HG03442 (cell line): ENCODE measurements around the gene LRBA.
"Not testable (repeated sequence)": the region's sequence is repeated elsewhere in the genome, so short reads cannot be mapped to it uniquely, and the experiment has no call there.

ENCODE experiments used
- ATAC-seq: cut with Tn5 transposase; IDR thresholded peaks from one replicate; pipeline ENCODE4 v1.9.1; 2021; ENCODE audit warnings: mild to moderate bottlenecking, moderate library complexity; ENCODE audit not compliant: unreplicated experiment

Gene LRBA

DNA sequence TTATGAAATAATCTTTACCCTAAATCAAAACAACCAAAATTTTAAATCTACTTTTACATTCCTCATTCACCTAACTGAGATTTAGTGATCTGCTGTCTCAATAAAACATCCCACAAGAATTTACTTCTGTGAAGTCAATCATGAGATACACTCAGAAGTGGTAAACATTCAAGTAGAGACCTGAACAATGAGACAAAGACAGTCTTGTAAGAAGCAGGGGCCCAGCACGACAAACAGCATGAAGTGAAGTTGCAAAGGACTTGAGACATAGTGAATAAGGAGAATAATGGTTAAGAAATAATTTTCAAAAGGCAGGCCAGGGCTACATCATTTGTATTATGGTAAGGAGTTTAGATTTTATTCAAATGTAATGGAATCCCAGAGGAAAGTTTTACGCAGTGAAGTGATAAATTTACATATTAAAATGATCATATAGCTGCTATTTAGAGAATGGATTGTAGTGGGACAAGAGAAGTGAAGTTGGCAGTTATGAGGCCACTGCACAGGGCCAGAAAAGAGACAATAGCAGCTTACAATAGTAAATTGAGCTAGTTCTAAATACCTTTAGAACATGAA is 331.2 kb downstream of the LRBA start:
- no peak for ATAC-seq

DNA sequence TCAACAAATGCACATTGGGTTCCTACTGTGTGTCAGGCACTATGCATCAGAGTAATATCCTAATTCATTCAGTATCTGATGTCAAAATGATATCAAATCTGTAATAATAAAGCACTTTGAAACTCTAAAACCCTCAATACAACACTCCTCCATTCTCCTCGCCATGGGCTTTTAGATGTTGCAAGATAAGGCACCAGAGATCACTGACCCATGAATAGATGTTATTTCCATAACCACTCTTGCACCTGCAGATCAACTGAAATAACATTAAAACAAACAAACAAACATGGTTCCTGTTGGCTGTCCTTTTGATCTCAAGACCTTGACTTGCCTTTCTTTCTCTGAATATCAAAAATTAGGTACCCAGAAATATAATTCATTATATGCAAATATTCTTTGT is 333.0 kb downstream of the LRBA start:
- no peak for ATAC-seq

DNA sequence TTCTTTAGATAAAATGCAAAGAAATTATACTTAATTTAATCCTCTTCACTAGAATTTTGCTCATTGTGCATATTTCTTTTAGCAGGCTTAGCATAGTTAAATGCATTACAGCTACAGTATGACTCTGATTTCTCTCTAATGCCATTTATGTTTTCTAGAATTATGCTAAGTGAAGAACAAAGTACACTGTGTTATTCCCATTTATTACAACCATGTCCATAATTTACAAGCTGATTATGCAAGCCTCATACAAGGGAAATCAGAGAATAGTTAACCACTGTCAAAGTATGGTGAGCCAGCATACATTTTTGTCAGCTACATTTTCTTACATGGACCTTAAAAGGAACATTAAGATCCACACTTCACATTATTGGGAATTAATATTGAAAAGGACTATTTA is 334.0 kb downstream of the LRBA start:
- no peak for ATAC-seq

DNA sequence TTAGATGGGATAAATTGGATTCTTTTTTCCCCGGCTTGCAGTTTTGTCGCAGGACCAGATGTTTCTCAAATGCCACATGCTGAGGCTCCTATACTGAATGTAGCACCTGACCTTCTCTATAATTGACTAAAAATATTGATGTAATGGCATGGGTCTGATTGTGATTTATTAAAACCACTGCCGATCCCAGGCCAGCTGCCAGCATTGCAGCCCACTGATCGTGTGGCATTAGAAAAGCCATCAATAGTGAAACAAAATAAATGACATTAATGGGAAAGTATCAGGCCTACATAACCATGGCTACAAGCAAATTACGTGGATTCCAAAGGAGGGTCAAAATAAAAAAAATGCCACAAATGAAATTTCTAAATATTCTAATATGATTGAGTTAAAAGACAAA is 334.4 kb downstream of the LRBA start:
- ATAC-seq, result no peak

DNA sequence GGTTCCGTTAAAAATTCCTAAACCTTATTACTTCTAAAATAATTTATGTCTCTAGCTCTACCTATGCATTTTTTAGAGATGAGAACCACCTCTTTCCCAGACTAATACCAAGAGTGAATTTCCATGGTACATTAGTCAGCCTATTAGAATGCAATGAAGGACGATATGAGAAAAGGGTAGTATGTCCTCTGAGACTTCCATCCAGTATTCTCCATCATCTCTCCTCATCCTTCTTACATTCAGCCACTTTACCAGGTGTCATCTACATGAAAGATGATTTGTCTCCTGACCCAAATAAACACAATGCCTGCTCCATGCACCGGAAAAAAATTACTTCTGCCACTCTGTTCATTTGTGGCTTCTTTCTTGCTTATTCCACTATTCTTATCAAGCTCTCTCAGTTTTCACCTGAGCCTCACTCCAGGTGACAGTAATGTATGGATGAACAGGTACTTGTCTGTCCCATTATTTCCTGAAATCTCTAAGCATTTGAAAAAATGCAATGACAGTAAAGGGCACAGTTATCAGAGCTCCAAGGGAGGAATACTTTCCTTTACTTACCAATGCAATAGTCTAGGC is 335.2 kb downstream of the LRBA start:
- no peak for ATAC-seq

DNA sequence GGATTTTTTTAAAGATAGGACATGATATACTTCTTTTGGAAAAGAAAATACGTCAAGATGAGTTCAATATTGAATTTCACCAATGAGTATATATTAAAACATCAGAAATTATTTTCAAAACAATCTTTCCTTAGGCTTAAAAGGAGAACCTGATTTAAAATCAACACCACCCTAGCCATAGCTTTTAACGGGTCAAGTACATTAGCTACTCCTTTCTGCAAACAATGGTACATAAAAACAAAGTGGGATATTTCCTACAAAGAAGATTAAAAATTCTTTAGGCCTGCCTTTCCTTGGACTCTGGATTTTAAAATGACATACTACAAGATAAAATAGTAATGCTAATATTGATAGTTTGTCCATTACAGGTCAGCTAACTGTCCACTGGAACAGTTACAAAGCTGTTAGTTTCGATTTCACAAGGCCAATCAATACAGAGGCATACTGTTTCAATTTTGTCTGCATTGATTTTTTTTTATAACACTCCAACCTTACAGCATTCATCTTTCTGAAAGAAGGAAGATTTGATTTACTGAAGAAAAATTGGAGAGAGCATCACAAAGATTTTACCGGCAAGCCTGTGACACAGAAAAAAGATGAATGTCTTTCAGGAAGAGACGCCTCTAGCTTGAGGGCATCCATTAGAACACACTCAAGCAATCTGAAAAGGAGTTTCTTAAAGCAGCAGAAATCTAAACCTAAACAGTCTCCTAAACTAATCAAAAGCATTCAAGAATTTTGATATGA is 335.9 kb downstream of the LRBA start:
- ATAC-seq, result no peak

DNA sequence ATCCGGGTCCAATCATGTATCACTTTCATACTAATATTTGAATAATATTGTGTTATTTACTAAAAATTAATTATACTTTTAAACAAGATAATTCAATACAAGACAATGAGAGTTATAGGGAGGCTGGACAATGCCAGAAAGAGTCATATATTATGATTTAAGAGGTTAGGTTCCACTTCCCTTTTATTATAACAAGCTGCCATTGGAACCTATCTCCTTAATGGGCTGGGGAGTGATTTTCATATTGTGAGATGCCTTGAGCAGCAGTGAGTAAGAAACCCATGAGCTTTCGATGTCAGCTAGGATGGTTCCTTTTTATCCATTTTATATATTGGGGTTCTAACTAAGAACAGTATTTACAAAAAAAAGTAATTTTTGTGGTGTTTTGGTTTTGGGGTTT is 341.3 kb downstream of the LRBA start:
- ATAC-seq, result no peak

DNA sequence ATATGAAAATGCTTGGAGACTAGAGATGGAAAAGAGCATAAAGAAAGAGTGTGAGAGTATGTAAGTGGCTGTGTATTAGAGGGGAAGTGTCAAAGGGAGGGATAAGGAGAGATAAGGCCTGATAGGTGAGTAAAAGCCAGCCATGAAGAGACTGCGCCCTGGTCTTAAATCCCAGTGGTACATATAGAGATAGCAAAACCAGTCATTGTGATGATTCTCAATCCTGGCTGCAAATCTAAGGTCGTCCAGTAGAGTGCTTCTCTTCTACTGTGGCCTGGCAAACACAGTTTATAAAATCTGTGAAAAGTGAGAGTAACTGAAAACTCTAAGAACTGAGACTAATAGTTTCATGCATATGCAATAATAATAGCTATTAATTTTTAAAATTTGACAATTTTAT is 346.3 kb downstream of the LRBA start:
- no peak for ATAC-seq

DNA sequence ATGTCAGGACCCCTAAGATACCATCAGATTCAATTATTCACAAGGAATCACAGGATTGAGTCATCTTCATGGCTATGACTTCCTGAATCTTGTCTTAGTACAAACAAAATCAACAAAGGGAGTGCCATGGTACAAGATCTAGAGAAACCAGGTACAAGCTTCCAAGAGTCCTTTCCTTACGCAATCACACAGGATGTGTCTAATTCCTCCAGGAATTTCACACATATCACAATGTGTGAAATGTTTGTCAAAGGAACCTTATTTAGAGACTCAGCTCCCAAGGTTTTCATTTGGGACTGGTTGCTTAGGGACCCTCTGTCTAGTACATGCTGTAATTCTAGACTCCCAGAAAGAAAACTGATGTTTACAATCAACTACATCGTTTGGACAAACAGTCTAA is 350.1 kb downstream of the LRBA start:
- no peak for ATAC-seq

DNA sequence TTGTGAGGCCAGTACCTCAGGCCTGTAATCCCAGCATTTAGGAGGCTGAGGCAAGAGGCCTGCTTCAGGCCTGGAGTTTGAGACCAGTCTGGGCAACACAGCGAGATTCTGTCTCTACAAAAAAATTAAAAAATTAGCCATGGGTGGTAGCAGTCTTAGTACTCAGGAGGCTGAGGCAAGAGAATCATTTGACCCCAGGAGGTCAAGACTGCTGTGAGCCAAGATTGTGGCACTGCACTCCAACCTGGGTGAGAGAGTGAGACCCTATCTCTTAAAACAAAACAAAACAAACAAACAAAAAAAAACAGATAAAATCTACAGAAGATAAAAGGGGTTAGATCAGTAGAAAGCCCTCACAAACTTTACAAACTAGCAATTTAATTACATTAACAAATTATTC is 352.4 kb downstream of the LRBA start:
- no peak for ATAC-seq

DNA sequence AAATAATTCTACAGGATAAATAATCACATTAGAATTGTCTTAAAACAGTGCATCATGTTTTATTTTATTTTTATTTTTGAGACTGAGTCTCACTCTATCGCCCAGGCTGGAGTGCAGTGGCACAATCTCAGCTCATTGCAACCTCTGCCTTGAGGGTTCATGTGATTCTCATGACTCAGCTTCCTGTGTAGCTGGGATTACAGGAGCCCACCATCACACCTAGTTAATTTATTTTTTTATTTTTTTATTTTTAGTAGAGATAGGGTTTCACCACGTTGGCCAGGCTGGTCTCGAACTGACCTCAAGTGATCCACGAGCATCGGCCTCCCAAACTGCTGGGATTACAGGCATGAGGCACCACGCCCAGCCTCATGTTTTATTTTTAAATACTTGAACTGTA is 353.5 kb downstream of the LRBA start:
- not testable (repeated sequence) for ATAC-seq

DNA sequence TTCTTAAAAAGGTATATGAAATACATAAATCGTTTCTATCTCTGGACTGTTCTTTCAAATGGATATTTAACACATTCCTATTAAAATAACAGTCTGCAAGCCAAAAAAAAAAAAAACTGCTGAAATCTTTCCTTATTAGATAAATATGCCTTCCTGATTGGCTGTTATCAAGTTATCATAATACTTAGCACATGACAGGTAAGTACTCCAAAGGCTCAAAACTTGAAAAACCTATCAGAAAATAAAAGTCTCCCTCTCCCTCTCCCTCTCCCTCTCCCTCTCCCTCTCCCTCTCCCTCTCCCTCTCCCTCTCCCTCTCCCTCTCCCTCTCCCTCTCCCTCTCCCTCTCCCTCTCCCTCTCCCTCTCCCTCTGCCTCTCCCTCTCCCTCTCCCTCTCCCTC is 356.8 kb downstream of the LRBA start:
- not testable (repeated sequence) for ATAC-seq

DNA sequence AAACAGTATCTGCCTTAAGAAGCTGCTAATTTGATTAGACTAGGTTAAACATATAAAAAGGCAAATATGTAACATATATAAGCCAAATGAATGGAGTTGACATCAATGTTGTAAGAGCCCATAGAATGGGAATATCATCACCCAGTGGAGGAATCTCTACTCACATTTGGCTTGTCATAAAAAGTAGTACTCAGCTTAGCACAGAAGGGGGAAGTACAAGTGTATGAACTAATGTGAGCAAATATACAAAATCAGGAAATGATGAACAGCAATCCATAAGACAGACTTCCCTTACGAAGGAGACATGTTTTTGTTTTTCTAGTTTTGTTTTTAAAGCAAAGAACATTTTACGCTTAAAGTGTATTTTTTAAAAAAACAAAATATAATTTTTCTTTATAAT is 358.2 kb downstream of the LRBA start:
- no peak for ATAC-seq

DNA sequence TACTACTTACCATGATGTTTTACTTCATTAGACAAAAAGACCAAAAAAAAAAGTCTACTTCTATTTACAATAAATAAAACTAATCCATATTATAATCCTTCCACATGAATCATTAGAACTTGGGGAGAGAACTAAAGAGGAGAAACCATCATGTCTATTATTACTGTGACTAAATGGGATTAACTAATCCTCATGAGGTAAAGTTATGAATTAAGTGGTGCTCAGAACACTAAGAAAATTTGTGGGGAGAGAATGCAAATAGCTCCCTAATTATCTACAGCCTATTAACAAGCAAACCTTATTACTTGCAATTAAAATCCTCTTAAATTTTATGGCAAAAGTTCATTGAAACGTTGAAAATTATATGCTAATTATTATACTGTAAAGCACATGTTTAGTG is 364.3 kb downstream of the LRBA start:
- ATAC-seq, result no peak

DNA sequence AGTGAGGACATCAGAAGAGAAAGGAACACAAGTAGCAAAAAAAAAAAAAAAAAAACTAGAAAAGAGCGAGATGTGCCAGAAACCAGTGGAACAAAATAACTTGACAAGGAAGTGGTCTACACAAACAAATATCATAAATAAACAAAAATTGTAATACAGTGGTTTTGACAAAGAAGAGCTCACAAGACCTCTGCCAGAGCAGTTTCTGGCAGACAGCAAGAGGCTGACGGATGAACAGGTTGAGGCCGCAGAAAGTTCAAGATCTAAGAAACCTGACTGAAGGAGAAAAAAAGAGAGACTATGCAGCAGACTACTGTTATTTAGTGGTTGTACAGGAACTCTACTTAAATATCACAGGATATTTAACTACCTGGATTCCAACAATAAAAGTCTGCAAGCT is 367.0 kb downstream of the LRBA start:
- ATAC-seq, result no peak

DNA sequence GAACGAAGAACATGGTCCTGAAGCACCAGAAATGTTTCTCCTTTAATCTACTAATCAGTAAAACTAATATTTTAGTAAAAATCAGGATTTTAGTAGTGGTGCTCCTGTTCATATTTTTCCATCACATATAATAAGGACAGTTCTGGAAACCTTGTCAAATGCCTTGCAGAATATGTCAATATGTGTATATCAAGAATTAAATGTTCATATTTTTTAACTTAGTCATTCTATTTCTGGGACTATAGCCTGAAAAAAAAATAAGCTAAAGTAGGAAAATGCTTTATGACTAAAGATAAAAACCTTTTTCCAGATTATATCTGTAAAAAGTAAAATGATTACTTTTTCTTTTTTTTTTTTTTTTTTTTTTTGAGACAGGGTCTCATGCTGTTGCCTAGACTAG is 368.1 kb downstream of the LRBA start:
- no peak for ATAC-seq

DNA sequence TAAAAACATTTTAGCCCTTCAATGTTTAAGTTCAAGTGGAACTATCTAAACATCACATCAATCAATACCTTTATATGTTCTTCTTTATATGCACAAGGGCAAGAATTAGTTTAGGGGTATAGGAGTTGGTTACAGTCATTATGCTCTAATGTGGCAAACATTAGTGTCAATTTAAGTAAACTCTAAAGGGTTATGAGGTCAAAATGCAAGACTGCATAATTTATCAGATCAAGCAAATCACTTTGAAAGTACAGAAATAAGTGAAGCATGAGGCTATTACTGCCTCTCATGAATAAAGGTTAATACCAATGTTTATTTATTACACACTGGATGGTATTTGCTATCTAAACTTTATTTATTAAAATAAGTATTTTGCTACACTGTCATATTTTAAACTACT is 373.5 kb downstream of the LRBA start:
- ATAC-seq, result no peak

DNA sequence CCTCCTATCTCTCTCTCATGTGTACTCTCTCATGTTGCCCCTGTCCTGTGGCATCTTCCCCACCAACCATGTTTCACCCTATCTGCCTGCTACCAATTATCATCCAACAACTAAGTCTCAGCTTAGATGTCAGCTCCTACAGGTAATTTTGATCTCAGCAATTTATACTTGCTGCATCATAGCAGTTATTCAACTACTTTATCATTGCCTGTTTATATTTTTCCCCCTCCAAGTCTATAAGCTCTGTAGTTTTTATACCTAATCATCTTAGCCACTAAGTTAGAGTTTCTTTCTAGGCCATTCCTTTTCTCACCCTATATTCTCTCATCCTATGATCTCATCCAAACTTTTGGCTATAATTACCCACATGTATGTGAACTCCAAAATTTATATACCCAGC is 382.4 kb downstream of the LRBA start:
- no peak for ATAC-seq

DNA sequence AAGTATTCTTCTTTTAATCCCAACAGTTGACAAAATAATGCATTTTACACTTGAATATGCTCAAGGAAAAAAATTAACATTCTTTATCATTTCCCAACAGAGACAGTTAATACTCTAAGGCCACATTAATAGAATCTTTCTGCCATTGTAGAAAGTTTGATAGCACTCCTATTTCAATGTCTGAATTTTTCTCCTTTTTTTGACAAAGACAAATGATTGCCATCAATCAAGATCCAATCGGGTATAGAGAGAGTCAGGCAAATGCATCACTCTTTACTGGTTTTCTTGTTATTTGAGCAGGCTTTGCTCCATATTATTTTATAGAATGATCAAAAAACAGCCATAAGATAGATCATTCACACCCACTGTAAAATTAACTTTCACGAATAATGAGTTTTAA is 387.0 kb downstream of the LRBA start:
- no peak for ATAC-seq

DNA sequence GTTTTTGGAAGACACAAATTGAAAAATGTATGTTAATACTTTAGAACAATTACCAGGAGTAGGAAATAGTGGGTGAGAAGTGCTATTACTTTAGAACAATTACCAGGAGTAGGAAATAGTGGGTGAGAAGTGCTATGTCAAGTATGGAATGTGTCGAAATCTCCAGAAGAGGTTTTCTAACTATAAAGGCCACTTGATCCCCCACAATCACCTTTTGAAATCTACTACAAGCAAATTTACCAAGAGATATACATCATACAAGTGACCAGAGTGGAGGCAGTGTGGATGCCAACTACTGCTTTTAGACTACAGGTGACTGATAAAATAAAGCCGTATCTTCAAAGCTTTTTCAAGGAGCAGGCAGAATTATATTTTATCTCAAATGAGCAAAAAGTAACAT is 390.1 kb downstream of the LRBA start:
- no peak for ATAC-seq

DNA sequence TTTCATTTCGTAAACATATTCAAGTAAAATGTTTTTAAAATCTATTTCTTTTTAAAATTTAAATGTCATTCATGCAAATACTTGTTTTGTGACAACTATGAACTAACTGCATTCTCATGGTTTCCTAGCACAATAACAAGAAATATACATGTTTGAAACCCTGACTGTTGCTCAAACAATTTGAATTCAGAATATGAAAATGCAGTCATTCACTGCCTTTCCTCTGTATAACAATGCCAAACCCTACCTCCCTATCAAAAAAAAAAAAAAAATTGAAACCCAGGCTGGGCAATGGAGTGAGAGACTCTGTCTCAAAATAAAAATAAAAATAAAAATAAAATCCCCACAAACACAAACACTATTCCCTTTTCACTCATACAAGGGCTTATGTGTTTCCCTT is 391.0 kb downstream of the LRBA start:
- ATAC-seq, result no peak

DNA sequence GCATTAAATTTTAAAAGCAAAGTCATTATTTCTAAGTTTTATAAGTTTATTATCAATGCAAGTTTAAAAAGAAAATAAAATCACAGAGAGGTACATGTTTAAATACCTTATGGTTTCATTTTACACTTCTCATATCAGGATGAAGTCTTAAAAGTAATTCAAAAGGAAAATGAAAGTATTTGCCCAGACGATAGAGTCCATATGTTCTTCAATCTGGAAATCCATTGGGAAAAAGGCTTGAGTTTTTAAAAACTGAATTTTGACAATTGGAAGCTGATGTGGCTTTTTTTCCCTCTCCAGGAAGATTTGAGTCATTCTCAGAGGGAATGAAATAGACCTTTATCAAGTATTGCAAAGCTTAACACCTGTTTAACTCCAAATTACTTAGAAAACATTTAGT is 396.0 kb downstream of the LRBA start:
- ATAC-seq, result no peak

DNA sequence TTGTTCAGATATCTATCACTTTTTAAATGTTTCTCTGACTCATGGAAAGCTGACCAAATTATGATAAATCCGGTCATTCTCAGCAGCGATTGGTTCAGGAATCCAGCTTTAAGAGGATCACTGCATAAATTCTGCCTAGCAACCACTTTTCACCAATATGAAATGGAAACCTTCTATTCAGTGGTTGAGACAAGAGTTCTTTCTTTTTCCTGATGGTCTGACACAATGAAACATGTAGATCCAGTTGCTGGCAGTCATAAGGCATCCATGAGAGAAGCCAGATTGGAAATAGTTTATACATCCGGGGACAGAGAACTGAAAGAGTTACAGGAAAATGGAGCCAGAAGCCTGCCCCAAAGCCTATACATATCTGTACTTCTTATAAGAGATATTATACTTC is 406.0 kb downstream of the LRBA start:
- no peak for ATAC-seq
